Right renal pelvis (tissue), 4 donors: Measurements from ENCODE around the gene NAT16. TPM values are rescaled to one million over a fixed set of nuclear protein-coding genes. Genes with fewer than 3 reads are reported as not detected.
"Not testable (repeated sequence)": the region's sequence is repeated elsewhere in the genome, so short reads cannot be mapped to it uniquely, and the experiment has no call there.

Experiments
- DNase-seq, 4 donors: peaks; one replicate each; pipeline ENCODE4 v3.0.0-alpha.2; 2013; ENCODE audit warnings: low read depth in 4 of 4, low spot score in 3 of 4, missing footprints in 1 of 4
- polyA plus RNA-seq, 4 donors: library from polyadenylated mRNA; unstranded; fragments of 120-200 nt; gene quantifications; one replicate each; pipeline ENCODE4 v1.2.1, GENCODE V29; 2013; ENCODE audit not compliant: insufficient read length in 4 of 4

NAT16 gene
- polyA plus RNA-seq, 4 donors, result 0.13 TPM; not detected in 3

DNA sequence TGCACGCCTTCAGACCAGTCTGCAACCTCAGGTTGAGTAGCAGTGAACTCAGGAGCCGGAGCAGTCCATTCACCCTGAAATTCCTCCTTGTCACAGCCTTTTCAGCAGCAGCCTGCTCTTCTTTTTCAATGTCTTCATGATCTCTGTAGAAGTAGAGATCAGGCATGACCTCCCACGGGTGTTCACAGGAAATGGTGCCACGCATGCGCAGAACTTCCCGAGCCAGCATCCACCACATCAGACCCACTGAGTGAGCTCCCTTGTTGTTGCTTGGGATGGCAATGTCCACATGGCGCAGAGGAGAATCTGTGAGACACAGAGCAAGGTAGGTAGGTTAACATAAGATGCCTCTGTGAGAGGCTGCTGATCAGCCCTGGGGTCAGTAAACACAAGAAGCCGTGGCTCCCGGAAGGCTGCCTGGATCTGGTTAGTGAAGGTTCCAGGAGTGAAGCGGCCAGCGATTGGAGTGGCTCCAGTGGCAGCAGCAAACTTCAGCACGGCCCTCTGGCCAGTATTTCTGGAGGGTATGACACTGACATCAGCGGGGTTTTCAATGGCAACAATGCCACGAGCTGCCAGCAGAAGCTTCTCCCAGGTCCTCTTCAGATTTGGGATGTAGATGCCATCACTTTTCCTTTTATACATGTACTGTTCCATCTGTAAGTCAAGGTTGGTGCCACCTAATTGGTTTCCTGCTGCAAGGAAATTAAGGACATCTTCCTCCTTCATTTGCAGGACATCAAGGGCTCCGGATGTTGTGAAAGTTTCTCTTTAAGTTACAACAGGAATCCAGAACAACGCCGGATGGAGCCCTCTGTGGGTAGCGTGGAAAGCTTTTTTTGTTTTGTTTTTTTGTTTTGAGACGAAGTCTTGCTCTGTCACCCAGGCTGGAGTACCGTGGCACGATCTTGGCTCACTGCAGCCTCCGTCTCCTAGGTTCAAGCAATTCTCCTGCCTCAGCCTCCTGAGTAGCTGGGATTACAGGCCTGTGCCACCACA is 23.9 kb upstream of the NAT16 start:
- not testable (repeated sequence) for DNase-seq

- DNase-seq, result no peak
Measured at GRCh38 chr7:101202603-101202918, 22.5 kb upstream of the NAT16 start.

DNA sequence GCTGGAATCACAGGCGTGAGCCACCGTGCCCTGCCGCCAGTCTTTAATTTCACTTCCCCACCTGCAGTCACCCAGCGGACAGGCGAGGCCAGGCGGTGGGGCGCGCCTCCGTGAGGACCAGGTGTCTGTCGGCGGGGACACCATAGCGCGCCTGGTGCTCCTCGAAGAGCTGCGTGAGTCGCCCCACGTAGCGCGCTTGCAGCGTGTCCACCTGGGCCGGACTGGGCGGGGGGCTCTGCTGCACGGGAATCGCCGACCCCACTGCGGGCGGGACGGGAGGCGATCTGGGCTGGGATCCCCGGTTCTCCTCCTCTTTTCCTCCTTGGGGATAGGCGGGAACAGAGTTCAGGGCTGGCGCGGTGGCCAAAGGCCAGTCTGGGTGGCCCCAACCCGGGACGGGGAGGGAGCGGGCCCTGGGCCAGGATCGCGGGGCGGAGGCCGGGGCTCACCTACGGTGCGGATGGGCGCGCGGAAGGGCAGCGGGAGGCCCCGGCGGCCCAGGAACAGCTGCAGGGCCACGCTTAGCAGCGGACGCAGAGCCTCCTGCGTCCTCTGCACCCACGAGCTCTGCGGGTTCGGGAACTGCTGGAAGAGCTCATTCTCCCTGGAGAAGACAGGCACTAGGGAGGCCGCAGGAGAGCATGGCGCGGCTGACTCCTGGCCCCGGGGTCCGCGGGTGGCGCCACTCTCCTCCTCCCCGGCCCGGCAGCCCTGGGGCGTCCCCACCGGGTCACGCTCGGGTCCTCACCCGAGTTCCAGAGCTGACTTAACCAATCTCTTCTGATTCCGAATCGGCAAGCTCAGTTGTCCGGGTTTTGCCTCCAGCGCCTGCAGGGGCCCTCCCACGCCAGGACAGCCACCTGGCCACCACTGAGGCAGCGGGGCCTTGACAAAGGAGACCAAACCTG is 21.9 kb upstream of the NAT16 start:
- no peak for DNase-seq

DNA sequence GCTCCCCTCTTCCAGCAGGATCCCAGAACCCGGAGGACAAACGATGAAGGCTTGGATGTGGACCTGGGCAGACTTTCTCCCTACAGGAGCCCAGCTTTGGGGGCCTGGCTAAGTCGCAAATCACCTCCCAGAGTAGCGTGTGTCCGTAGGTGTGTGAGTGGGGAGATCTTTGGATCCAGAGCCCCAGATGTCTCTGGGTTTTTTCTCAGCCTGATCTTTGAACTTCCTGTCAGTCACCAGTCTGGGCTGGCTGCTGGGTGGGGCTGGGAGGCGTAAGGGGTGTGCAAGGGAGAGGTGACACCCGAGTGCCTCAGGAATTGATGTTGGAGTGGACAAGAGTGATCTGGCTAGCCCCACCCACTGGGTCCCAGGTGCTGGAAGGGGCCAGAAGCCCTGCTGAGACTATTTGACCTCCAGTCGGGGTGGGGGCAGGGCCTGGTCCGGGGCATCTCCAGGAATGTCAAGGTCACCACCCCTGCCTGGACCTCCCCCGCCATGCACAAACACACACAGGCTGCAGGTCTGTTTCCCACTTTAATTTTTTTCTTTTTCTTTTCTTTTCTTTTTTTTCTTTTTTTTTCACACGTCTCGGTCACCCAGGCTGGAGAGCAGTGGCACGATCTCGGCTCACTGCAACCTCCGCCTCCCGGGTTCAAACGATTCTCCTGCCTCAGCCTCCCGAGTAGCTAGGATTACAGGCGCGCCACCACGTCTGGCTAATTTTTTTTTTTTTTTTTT is 20.9 kb upstream of the NAT16 start, which contains the start of gene MOGAT3:
Gene MOGAT3, minus strand, starts transcription at position 175 of the 738 bp plus-strand sequence. CDS start 182 bp downstream, outside the sequence.
- no peak for DNase-seq

DNA sequence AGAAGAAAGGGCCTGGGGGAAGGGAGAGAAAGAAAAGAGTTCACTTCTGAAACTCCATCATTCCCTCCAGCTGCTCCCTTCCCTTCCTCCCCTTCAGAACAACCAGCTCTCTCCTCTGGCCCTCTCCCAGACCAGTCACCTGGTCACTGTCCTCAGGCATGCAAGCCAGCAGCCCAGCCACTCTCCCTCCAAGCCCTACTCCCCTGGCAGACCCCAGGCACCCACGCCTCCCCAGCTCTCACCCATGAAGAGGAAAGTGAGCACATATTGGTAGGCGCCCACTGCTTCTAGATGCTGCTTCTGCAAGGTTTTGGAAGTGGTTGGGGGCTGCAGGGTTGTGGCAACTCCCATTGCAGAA is 20.4 kb upstream of the NAT16 start:
- DNase-seq, result no peak

DNA sequence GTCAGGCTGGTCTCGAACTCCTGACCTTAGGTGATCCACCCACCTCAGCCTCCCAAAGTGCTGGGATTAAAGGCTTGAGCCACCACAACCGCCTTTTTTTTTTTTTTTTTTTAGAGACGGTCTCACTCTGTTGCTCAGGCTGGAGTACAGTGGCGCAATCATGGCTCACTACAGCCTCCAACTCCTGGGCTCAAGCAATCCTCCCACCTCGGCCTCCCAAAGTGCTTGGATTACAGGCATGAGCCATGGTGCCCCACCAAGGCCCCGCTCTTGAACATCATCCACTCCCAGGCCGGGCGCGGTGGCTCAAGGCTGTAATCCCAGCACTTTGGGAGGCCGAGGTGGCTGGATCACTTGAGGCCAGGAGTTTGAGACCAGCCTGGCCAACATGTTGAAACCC is 19.4 kb upstream of the NAT16 start:
- not testable (repeated sequence) for DNase-seq

DNA sequence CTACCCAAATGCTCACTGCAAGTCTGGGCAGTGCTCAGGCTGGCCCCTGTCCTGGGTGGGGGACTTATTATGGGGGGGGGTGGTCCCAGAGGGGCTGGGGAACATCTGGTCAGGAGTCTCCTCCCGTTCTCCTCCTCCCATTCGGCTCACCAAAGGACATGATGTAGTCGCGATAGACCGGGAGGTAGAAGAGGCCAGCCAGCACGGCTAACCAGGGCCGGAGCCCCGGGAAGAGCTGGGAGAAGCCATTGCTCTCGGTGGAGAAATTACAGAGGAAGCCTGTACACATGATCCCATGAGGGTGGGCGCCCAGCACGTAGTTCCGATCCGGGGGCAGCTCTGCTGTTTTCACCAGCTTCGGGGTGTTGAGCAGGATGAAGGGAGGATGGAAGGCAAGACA is 18.4 kb upstream of the NAT16 start:
- no peak for DNase-seq

GRCh38 chr7:101197991-101198390 is 17.9 kb upstream of the NAT16 start:
- DNase-seq, result no peak

DNA sequence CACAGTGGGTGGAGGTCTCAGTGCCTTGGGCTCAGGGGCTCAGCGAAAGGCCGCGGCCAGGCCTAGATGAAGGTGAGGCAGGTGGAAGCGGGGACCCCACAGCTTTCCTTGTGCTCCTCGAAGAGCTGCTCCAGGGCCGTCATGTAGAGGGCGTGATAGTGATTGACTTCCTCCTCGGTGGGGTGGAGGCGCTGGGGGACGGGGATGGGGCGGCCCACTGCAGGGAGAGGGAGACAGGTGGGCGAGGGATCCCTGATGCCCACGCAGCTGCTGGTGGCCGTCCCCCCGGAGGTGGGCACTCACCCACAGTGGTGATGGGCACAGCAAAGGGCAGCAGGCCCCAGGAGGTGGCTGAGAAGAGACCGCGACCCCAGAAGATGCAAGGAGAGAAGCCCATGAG is 15.8 kb upstream of the NAT16 start:
- no peak for DNase-seq

GRCh38 chr7:101189109-101189508 is 9.0 kb upstream of the NAT16 start:
- no peak for DNase-seq

GRCh38 chr7:101186844-101187428 is 6.8 kb upstream of the NAT16 start:
- DNase-seq, result no peak

DNA sequence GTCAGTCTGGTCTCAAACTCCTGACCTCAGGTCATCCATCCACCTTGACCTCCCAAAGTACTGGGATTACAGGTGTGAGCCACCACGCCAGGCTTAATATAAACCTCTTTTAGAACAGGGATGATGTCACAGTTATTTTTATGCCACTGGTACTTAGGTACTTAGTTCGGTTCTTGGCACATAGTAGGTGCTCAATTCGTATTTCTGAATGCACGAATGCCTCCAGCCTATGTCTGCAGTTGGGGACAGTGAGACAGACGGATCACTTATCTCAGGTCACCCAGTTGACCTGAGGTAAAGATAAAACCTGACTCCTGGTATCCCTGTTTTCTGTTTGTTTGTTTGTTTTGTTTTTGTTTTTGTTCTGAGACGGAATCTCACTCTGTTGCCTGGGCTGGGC is 6.1 kb upstream of the NAT16 start:
- DNase-seq, result no peak

DNA sequence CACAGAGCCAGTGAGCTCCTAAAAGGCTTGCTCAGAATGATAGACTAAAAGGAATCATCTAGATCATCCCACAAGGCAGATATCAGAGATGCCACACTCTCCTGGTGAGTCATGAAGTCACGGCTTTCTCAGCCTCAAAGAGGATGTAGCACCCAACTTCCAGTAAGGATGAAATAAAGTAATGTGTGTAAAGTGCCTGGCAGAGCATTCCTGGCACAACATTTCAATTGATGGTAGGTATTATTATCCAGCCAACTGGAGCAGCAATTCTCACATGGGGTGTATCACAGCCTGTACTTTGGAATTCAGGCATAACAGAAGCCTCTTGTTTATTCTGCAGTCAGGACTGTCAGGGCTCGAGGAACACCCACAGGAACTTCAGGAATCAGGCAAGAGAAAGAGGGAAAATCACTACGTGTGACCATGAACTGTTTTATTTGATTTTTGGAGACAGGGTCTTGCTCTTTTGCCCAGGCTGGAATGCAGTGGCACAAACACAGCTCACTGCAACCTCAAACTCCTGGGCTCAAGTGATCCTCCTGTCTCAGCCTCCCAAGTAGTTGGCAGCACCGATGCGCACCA is 5.3 kb upstream of the NAT16 start:
- DNase-seq, result no peak

DNA sequence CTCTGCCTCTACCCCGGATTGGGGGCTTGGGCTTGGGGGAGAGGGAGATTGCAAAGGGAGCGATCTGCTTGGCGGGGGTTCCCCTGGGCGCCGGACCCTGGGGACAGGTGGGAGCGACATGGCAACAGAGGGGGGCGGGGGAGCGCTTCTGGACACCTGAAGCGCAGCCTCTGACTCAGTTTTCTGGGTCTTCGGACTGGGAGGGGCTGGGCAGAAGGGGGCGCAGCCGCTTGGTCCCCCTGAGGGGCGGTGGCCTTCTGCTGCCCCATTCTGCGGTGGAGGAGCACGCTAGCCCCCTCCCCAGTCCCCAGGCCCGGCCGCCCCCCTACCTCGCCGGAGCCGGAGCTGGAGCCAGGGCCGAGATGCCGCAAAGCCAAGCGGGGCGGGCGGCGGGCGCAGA is 380 bp downstream of the NAT16 start:
- DNase-seq, result no peak

DNA sequence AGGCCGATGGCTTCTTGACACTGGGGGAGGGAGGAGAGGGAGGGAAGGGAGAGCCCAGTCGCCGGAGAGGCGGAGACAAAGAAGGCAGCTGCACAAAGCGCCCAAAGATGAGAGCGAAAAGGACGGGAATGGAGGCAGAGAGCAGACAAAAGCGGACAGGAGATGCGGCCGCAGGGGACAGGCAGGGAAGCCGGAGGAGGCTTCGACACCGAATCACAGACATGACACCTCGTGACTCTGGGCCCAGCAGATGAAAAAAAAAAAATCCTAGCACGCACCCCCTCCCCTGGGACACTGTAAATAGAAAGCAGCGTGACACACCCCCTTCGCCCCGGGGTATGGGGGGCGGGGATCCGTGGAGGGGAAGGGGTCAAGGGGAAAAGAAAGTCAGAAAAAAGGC is 976 bp downstream of the NAT16 start:
- DNase-seq, result no peak

GRCh38 chr7:101177644-101178043 is 2.4 kb downstream of the NAT16 start:
- DNase-seq, result no peak

- DNase-seq, result no peak
Measured at GRCh38 chr7:101175664-101176063, 4.4 kb downstream of the NAT16 start.

- no peak for DNase-seq
Measured at GRCh38 chr7:101174322-101174854, 5.7 kb downstream of the NAT16 start.

DNA sequence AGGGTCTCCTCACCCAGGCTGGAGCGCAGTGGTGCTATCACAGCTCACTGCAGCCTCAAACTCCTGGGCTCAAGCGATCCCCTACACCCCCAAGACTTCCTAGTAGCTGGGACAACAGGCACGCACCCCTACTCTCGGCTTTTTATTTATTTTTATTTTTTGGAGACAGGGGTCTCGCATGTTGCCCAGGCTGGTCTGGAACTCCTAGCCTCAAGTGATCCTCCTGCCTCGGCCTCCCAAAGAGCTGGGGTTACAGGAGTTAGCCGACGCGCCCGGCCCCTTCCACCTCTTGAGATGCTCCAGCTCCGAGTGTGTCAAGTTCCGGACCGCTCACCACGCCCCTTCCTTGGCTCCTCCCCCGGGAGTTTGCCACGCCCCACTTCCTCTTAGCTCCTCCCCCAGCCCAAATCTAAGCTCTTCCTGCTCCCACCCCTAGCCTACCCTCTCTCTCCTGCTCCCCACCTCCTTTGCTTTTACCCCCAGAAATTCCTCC is 6.3 kb downstream of the NAT16 start:
- no peak for DNase-seq
